NCI-H2171 (cell line): ENCODE data around the gene HSPG2.

Experiments
- DNase-seq: peaks from one replicate; lab custom pipeline; 2025; lab: John Stamatoyannopoulos, UW

Gene HSPG2

DNA sequence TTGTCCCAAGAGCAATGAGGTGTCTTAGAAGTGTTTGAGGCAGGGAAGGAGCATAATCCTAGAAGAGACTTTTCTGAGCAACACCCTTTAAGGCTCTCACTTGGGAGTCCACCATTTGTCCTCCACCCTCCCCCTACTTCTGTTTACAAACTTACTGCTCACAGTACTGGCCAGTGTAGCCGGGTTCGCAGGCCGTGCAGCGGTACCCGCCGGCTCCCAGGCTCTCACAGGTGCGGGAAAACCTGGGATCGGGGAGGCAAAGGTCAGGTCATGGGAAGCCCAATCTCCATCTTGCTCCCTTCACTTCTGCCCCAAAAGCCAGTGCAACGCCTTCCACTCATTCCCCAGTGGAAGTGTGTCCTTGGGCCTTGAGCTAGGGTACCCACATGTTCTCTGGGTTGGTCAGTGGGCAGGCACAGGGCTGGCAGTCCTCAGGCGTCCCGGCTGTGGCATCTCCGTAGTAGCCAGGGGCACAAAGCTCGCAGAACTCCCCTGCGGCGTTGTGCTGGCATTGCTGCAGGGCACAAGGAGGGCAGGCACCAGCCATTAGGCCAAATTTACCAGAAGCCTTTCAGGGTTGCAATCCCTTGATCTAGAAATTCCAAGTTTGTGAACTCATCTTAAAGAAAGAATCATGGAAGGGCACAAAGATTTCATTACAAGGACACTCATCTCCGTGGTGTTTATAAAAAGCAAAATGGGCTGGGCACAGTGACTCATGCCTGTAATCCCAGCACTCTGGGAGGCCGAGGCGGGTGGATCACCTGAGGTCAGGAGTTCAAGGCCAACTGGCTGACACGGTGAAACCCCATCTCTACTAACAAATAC, 75.3 kb downstream of the HSPG2 start:
- no peak for DNase-seq

DNA sequence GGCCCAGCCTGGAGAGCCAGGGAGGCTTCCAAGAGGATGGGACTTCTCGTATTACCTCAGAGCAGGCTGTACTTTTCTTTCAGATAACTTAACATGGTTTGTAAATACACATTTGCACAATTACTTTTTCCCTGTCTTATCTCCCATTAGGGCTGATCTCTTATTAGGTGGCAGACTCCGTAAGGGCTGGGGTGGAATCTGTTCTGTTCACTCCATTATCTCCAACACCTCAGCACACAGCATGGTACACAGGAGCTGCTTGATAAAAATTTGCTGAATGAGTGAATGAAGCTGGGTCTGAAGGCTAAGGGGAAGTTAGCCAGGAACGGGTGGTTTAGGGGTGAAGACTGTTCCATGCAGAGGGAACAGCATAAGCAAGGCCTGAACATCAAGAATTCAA, 76.1 kb downstream of the HSPG2 start:
- no peak for DNase-seq

DNA sequence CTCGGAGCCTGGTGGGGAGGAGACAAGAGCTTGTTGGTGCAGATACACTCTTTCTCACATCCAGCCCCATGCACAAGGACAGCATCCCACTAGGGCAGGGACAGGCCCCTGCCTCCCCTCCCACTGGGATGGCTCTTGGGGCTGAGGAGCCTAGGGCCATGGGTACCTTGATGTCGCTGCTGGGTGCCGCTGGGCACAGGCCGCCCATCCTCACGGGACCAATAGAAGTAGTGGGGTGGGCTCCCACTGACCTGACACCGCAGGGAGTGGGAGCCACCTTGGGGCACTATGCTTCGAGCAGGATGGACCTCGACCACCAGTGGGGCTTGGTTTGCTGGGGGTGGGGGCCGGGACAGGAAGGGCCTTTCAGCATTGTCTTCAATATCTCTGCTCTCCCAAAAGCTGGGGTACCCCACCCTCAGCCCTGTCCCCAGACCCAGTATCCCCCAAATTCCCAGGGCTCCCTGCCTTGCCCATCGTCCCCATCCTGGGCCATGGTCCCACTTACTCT, 77.4 kb downstream of the HSPG2 start:
- DNase-seq = no peak

GRCh38 chr1:21857840-21858670, 79.1 kb downstream of the HSPG2 start:
- DNase-seq = no peak

DNA sequence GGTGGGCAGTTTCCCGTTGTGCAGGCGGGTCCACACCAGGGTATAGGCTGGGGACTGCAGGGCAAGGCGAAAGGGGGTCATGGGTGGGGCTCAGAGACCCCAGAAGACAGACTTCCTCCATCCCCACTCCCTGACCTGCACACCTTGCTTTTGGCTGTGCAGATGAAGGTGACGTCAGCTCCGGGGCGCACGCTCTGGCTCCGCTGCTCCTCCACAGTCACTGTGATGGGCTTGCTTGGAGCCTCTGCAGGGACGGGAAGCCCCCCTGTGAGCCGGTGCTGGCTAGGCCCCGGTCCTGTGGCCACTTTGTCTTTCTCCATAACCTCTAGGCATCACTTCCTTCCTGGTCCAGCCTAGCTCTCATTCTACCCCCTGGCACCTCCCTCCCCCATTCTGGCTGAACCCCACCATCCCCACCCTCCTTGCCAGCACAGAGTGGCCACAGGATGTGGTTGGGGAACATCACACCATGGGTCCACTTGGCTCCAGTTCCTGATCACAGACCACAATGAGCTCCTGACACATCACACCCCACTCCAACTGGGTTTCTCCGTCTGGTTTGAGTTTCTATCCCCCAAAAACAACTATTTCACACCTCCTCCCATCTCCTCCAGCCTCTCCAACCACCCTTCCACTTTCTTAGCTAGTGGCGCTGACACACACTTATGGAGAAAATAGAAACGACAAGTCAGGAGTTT, 79.8 kb downstream of the HSPG2 start:
- DNase-seq = no peak

DNA sequence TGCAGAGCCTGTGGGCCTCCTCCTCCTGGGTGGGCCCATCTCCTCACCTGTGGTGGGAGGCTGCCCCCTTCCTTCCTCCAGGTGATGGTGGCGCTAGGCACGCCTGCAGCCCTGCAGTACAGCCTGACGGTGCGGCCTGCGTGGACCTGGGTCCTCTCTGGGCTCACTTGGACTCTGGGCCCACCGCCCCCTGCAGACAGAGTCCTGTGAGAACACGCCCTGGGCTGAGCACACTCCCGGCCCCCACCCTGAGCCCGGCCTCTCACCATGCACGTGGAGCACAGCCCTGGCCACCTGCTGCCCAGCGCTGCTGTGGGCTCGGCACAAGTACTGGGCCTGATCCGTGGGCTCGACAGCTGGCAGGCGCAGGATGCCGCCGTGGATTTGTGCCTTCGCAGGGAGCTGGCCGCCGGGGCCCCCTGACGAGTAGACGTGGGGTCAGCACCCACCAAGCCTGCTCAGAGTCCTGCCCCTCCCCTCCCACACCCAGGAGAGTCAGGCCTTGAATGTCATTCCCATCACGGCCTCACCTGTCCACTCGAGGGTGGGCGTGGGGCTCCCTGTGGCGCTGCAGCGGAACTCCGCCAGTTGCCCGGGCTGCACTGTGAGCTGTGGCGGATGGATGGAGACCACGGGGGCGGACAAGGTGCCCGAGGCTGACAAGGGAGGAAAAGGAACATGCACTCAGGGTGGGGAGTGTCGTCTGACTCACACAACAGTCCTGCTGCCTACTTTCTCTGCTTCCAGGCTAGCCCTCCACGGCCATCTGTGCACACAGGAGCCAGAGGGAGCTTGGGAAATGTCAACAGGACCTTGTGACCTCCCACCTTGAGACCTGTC, 81.6 kb downstream of the HSPG2 start:
- no peak for DNase-seq

GRCh38 chr1:21854751-21855131, 82.4 kb downstream of the HSPG2 start:
- DNase-seq = no peak

DNA sequence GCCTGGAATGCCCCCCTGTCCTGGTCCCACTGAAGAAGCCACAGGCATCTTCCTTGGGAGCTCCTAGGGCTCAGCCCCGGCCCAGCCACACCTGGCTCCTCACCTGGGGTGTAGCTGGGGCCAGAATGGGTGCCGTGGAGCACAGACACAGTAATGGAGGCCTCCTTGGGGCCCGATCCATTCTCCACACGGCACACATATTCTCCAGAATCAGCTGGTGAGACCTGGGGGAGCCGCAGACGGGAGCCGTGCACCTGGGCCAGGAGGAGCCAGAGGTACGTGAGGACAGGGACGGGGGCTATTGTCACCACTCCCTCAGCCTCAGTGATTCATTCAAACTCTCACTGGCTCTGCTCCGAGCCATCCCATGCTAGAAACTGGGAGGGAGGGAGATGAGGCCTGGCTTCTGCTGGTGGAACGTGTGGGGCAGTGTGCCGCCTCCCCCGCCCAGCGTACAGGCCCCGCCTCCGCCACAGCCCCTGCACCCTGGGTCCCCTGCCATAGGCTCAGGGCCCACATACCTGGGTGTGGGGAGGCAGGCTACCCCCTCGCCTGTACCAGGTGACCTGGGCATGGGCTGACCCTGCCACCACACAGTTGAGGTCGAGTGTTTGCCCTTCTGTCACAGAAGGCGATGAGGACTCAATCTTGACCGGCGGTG, 82.9 kb downstream of the HSPG2 start:
- no peak for DNase-seq

DNA sequence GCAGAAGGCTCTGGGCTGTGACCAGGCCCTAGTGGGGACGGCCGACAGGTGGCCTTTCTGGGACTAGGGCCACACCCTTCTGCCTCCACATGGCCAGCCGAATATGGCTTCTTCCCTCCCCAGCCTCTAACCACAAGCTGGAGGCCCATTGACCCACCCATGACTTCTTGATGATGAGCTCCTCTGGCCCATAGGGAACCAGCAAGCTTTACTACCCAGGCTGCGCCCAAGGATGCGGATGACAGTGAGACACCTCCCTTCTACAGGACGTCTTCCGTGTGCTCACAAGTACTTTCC, 84.0 kb downstream of the HSPG2 start:
- DNase-seq = no peak

- no peak for DNase-seq
Observed at GRCh38 chr1:21852282-21853130, 84.6 kb downstream of the HSPG2 start.

GRCh38 chr1:21851430-21852250, 85.5 kb downstream of the HSPG2 start:
- no peak for DNase-seq

DNA sequence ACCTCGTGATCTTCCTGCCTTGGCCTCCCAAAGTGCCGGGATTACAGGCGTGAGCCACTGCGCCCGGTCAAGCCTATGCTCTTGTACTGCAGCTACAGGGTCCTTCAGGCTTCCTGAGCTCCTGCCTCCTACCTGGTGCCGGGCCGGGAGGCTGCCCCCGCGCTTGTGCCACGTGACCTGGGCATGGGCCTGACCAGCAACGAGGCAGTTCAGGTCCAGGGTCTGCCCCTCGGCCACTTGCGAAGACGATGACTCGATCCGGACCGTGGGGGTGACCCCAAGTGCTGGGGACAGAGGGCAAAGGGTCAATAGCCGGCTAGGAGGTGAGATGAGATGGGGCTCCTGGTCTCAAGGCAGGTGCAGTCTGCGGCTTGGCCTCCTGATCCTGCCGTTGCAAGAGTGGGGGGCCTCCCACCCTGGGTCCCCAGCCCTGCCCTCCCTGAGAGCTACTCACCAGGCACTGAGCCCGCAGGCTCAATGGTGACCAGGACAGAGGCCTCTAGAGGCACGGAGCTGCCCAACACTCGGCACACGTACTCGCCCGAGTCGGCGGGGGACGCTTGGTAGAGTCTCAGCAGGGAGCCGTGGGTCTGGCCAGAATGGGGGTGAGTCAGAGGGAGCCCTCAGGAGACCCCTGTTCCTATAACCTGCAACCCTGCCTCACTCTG, 87.1 kb downstream of the HSPG2 start:
- no peak for DNase-seq

DNA sequence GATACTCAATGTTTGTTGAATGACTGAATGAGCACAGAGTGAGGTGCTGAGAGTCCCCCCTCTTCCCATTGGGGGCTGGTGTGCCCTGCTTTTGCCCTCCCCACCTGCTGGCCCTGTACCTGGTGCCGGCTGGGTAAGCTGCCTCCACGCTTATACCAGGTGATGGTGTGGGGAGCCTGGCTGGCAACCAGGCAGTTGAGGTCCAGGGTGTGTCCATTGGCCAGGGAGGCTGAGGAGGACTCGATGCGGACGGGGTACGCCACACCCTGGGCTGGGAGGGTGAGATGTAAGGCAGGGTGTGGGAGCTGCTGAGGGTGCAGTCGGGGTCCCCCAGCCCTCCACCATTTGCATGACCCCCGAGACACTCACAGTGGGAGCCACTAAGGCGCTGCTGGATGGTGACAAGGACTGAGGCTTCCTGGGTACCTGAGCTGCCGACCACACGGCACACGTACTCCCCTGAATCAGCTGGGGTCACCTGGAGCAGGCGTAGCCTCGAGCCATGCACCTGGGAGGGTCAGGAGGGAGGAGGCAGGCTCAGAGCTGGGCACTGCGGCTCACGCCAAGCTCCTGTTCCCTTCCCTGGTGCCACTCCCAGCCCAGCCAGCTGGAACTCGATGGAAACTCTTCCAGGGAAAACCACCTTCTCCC, 88.5 kb downstream of the HSPG2 start:
- no peak for DNase-seq

DNA sequence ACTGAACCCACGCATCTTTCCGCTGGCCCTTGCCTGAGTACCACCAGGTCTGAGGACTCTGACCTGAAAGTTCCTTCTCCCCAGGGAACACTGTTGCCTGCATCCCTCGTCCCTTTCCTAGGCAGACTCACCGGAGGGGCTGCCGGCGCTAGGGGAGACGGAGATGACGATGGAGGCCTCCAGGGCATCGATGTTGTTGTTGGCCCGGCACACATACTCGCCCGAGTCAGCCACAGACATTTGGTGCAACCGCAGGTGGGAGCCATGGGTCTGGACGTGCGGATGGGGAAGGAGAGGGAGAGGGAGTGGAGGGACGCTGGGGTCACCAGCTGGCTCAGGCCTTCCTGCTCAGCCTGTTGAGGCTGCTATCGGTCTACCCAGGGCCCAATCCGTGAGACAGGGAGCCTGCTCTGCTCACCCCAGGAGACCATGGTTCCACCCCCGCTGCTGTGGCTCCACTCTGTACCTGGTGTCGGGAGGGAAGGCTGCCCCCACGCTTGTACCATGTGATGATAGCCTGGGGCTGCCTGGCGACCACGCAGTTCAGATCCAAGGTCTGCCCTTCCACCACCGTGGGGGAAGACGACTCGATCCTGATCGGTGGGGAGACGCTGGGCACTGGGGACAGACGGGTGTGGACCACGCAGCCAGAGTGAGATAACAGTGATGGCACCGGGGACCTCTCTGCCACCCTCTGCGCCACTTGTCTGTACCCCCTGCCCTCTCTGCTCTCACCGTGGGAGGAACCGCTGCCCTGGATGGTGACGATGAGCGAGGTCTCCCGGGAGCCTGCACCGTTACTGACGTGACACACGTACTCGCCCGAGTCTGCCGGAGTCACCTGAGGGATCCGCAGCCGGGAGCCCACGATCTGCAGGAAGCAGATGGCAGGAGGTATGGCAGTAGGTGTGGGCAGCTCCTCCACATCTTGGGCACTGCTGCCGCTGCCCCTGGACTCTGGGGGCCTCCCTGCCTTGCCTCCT, 89.6 kb downstream of the HSPG2 start:
- DNase-seq = no peak

- no peak for DNase-seq
Observed at GRCh38 chr1:21845646-21846641, 91.2 kb downstream of the HSPG2 start.

DNA sequence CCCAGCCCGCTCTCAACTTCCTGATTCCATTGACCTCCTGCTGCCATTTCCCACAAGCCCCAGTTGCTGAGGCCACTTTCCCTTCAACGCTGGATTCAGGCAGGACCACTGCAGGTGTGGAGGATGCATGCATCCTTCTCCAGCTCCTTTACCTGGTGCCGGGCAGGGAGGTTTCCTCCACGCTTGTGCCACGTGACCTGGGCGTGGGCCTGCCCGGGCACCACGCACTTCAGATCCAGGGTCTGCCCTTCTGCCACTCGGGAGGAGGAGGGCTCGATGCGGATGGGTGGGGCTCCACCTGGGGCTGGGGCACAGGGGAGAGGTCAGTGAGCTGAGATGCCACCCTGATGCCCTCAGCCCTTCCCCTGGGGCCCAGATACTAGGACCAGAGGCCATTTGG, 93.1 kb downstream of the HSPG2 start:
- no peak for DNase-seq
